Subcutaneous adipose tissue (tissue), 4 donors: ENCODE results near the gene MYORG. TPM values are rescaled to one million over a fixed set of nuclear protein-coding genes. Genes with fewer than 3 reads are reported as not detected.

Experiments used
- CTCF ChIP-seq: fragments of 450-650 bp; IDR thresholded peaks from one replicate; pipeline ENCODE4 v1.5.1; 2016; ENCODE audit warnings: low read depth, mild to moderate bottlenecking, control low read depth, antibody characterized with exemption, moderate library complexity
- total RNA-seq, 4 donors: library from RNA; depleted of rRNA; stranded (reverse); fragments of >200 nt; gene quantifications; one replicate each; pipeline ENCODE4 v1.1.0, GENCODE V29; 2016

MYORG gene
- total RNA-seq, 4 donors from 2014 or later = 3.7 to 15.7 (median 12.9) TPM

GRCh38 chr9:34338665-34339385, 37.9 kb downstream of the MYORG start:
- no peak for TF ChIP-seq CTCF

- no peak for TF ChIP-seq CTCF
These were observed 39.3 kb downstream of the MYORG start for GRCh38 chr9:34337403-34337802.

GRCh38 chr9:34335376-34335775, 41.3 kb downstream of the MYORG start:
- TF ChIP-seq CTCF = no peak

- no peak for TF ChIP-seq CTCF
These were observed 41.8 kb downstream of the MYORG start for GRCh38 chr9:34334916-34335315.

- no peak for TF ChIP-seq CTCF
These were observed 42.3 kb downstream of the MYORG start for GRCh38 chr9:34334337-34334824.

GRCh38 chr9:34333836-34334235, 42.9 kb downstream of the MYORG start:
- TF ChIP-seq CTCF = no peak

GRCh38 chr9:34332076-34332964, 44.4 kb downstream of the MYORG start:
- TF ChIP-seq CTCF = no peak
